ENCODE measurements around the gene SMAP1.

- TF ChIP-seq CTCF (conservative IDR thresholded peaks at IDR 0.05) (no peak), ZFX (IDR thresholded peaks at IDR 0.05) (no peak)
Observed at GRCh38 chr6:70739534-70739933, 71.9 kb downstream of the SMAP1 start.

Measured in C4-2B (cell line).